ENCODE results near the gene ADGRV1. TPM values are rescaled to one million over a fixed set of nuclear protein-coding genes. Genes with fewer than 3 reads are reported as not detected.

Gene ADGRV1
- total and polyA plus RNA-seq, 9 of the 15 experiments (the other 6 are each of a cell fraction or from before 2014, with no cell fraction given) = 21.7 to 156 (median 58.2) TPM

GRCh38 chr5:91007251-91007650 is 448.7 kb downstream of the ADGRV1 start:
- DNase-seq (ENCODE audit: extremely low read depth in 1 of 4, low spot score in 3 of 4) (peak in 1 of 4 experiments; percentile 12), ATAC-seq (peak; percentile 73), FAIRE-seq (no peak)
- WGBS (ENCODE audit: insufficient coverage, low coverage, missing lambda C conversion rate) = 55% methylated on average over 1 of the region's 1 CpG
- Histone ChIP-seq H3K36me3 (ENCODE audit: control insufficient read depth, insufficient read depth, low read length) (no peaks in the 10 kb centered on the region), H3K27ac (ENCODE audit: extremely low read depth, low read depth, low read length) (no peak overlapping the region), H3K9me1 (ENCODE audit: control insufficient read depth, insufficient read depth, low read length) (no peaks in the 10 kb centered on the region), H4K20me1 (replicated peaks; ENCODE audit: control insufficient read depth, insufficient read depth, low read length) (no peaks in the 10 kb centered on the region), H3K79me2 (ENCODE audit: control insufficient read depth, insufficient read depth, low read length) (no peaks in the 10 kb centered on the region), H3K27me3 (ENCODE audit: control insufficient read depth in 2 of 2, insufficient read depth in 2 of 2, low read length in 2 of 2) (no peaks in the 10 kb centered on the region), H3K4me3 (no peak overlapping the region), H3K4me1 (replicated peaks in 1 of 2; ENCODE audit: control insufficient read depth in 2 of 2, insufficient read depth in 2 of 2, low read length in 2 of 2) (no peaks in the 10 kb centered on the region), H3K9me3 (replicated peaks; ENCODE audit: control insufficient read depth, insufficient read depth, low read depth, low read length) (no peaks in the 10 kb centered on the region), H2AFZ (ENCODE audit: low read depth, low read length) (no peak overlapping the region), H3K4me2 (ENCODE audit: insufficient read depth, low read length) (no peak overlapping the region), H3K9ac (ENCODE audit: insufficient read depth in 1 of 2, low read depth in 2 of 2, low read length in 2 of 2) (no peak overlapping the region)
- no TSS peak for BruUV-seq (replicated peaks)
- ChIA-PET POLR2A (no interaction called here), CTCF (ENCODE audit: low intra/inter-chr PET ratio) (no interaction called here)
- TF ChIP-seq, protein P1, sequence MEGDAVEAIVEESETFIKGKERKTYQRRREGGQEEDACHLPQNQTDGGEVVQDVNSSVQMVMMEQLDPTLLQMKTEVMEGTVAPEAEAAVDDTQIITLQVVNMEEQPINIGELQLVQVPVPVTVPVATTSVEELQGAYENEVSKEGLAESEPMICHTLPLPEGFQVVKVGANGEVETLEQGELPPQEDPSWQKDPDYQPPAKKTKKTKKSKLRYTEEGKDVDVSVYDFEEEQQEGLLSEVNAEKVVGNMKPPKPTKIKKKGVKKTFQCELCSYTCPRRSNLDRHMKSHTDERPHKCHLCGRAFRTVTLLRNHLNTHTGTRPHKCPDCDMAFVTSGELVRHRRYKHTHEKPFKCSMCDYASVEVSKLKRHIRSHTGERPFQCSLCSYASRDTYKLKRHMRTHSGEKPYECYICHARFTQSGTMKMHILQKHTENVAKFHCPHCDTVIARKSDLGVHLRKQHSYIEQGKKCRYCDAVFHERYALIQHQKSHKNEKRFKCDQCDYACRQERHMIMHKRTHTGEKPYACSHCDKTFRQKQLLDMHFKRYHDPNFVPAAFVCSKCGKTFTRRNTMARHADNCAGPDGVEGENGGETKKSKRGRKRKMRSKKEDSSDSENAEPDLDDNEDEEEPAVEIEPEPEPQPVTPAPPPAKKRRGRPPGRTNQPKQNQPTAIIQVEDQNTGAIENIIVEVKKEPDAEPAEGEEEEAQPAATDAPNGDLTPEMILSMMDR (IDR thresholded peaks at IDR 0.05 in 2 of 3, conservative IDR thresholded peaks at IDR 0.05 in 1 of 3; ENCODE audit: insufficient read depth in 2 of 3, low read depth in 1 of 3, low read length in 3 of 3) = peak; percentile 19 to 34 (median 23); a peak in 2 of 6 replicates
- TF ChIP-seq HNRNPLL (IDR thresholded peaks at IDR 0.05; ENCODE audit: low read depth, low read length, poor library complexity, severe bottlenecking) (no peak), CHAMP1 (IDR thresholded peaks at IDR 0.05) (peak; percentile 50; the same call in 1 of the 2 replicates), BCOR (IDR thresholded peaks at IDR 0.05) (no peak)
- in situ Hi-C loops (cut with MboI) (no loop called here), intact Hi-C loops (cut with micrococcal nuclease) (no loop called here)

All from K562 (cell line).